H9 (cell line): ENCODE data around the gene STAC2. TPM values are rescaled to one million over a fixed set of nuclear protein-coding genes. Genes with fewer than 3 reads are reported as not detected.
A peak's percentile ranks its signal among the peaks of the same experiment; 100 is the strongest.

Experiments
- DNase-seq: peaks from one replicate; pipeline ENCODE4 v3.0.0-alpha.2; 2017
- H2AFZ ChIP-seq: one replicate; pipeline ENCODE4 v1.6.1; 2013; ENCODE audit warnings: mild to moderate bottlenecking, low read length, control low read depth, moderate library complexity
- H2AK5ac ChIP-seq: 2 replicates; pipeline ENCODE4 v1.6.1; 2013; ENCODE audit warnings: low read length, control low read depth, mixed read lengths; ENCODE audit not compliant: insufficient read length
- H2BK120ac ChIP-seq: one replicate; pipeline ENCODE4 v1.6.1; 2013; ENCODE audit warnings: low read depth, mild to moderate bottlenecking, low read length, control low read depth, inconsistent platforms; ENCODE audit not compliant: poor library complexity, severe bottlenecking
- H2BK12ac ChIP-seq: 2 replicates; pipeline ENCODE4 v1.6.1; 2013; ENCODE audit warnings: low read length, control low read depth, mixed read lengths, low read depth; ENCODE audit not compliant: insufficient read length
- H2BK15ac ChIP-seq: 2 replicates; pipeline ENCODE4 v1.6.1; 2013; ENCODE audit warnings: low read depth, low read length, control low read depth
- H2BK20ac ChIP-seq: one replicate; pipeline ENCODE4 v1.6.1; 2013; ENCODE audit warnings: low read depth, mild to moderate bottlenecking, low read length, control low read depth, inconsistent platforms; ENCODE audit not compliant: poor library complexity, severe bottlenecking
- H2BK5ac ChIP-seq: 2 replicates; pipeline ENCODE4 v1.6.1; 2013; ENCODE audit warnings: low read length, control low read depth, mixed read lengths; ENCODE audit not compliant: insufficient read length
- H3K14ac ChIP-seq: 2 replicates; pipeline ENCODE4 v1.6.1; 2013; ENCODE audit warnings: low read length, control low read depth; ENCODE audit not compliant: insufficient read depth
- H3K18ac ChIP-seq: 2 replicates; pipeline ENCODE4 v1.6.1; 2013; ENCODE audit warnings: low read depth, mild to moderate bottlenecking, mixed read lengths, low read length, control low read depth; ENCODE audit not compliant: insufficient read length
- H3K23ac ChIP-seq: 2 replicates; pipeline ENCODE4 v1.6.1; 2013; ENCODE audit warnings: low read length, control low read depth, mixed read lengths, low read depth; ENCODE audit not compliant: insufficient read length
- H3K23me2 ChIP-seq: 2 replicates; pipeline ENCODE4 v1.6.1; 2013; ENCODE audit warnings: low read depth, mild to moderate bottlenecking, mixed read lengths, low read length, control low read depth; ENCODE audit not compliant: insufficient read length, poor library complexity, severe bottlenecking
- H3K27ac ChIP-seq: 2 replicates; pipeline ENCODE4 v1.5.1; 2013; ENCODE audit warnings: low read length, control low read depth, mixed read lengths, low read depth; ENCODE audit not compliant: insufficient read length
- H3K27me3 ChIP-seq: 2 replicates; pipeline ENCODE4 v1.6.1; 2013; ENCODE audit warnings: low read length, control low read depth, inconsistent platforms; ENCODE audit not compliant: insufficient read depth
- H3K4ac ChIP-seq: 2 replicates; pipeline ENCODE4 v1.6.1; 2013; ENCODE audit warnings: low read depth, mild to moderate bottlenecking, control low read depth, inconsistent platforms, low read length, moderate library complexity
- H3K4me1 ChIP-seq: 2 replicates; pipeline ENCODE4 v1.6.1; 2013; ENCODE audit warnings: low read length, control low read depth, inconsistent platforms; ENCODE audit not compliant: insufficient read depth
- H3K4me2 ChIP-seq: 2 replicates; pipeline ENCODE4 v1.6.1; 2013; ENCODE audit warnings: low read length, control low read depth, mixed read lengths; ENCODE audit not compliant: insufficient read length, insufficient read depth
- H3K56ac ChIP-seq: 2 replicates; pipeline ENCODE4 v1.6.1; 2013; ENCODE audit warnings: low read depth, mild to moderate bottlenecking, mixed read lengths, low read length, control low read depth; ENCODE audit not compliant: insufficient read length
- H3K79me1 ChIP-seq: 2 replicates; pipeline ENCODE4 v1.6.1; 2013; ENCODE audit warnings: low read depth, mild to moderate bottlenecking, moderate library complexity, low read length, control low read depth, inconsistent platforms; ENCODE audit not compliant: insufficient read depth, poor library complexity, severe bottlenecking
- H3K79me2 ChIP-seq: 2 replicates; pipeline ENCODE4 v1.6.1; 2013; ENCODE audit warnings: low read length, control low read depth, inconsistent platforms; ENCODE audit not compliant: insufficient read depth
- H3K9ac ChIP-seq: 2 replicates; pipeline ENCODE4 v1.6.1; 2013; ENCODE audit warnings: low read length, control low read depth, mixed read lengths; ENCODE audit not compliant: insufficient read length; ENCODE audit errors: extremely low read depth
- H3K9me3 ChIP-seq: one replicate; pipeline ENCODE4 v1.6.1; 2013; ENCODE audit warnings: low read depth, low read length, inconsistent platforms; ENCODE audit not compliant: control insufficient read depth
- H3T11ph ChIP-seq: one replicate; pipeline ENCODE4 v1.6.1; 2013; ENCODE audit warnings: mild to moderate bottlenecking, low read length, control low read depth, inconsistent platforms
- H4K20me1 ChIP-seq: one replicate; pipeline ENCODE4 v1.6.1; 2013; ENCODE audit not compliant: control insufficient read depth, insufficient read length, insufficient read depth
- H4K5ac ChIP-seq: 2 replicates; pipeline ENCODE4 v1.6.1; 2013; ENCODE audit warnings: low read depth, mild to moderate bottlenecking, mixed read lengths, low read length, control low read depth; ENCODE audit not compliant: insufficient read length
- H4K8ac ChIP-seq: replicated peaks from 2 replicates; pipeline ENCODE4 v1.6.1; 2013; ENCODE audit warnings: low read length, control low read depth, mixed read lengths, low read depth; ENCODE audit not compliant: insufficient read length
- H4K91ac ChIP-seq: 2 replicates; pipeline ENCODE4 v1.6.1; 2013; ENCODE audit warnings: low read depth, mild to moderate bottlenecking, moderate library complexity, mixed read lengths, low read length, control low read depth; ENCODE audit not compliant: insufficient read length
- H3K27ac Mint-ChIP-seq, 3 experiments: 2 replicates in 2 of 3; 3 replicates in 1 of 3; pipeline ENCODE4 v1.8.0; 2020 to 2021; ENCODE audit warnings: mixed read lengths in 3 of 3, mild to moderate bottlenecking in 1 of 3, moderate library complexity in 1 of 3
- H3K27me3 Mint-ChIP-seq: 2 replicates; pipeline ENCODE4 v1.8.0; 2021; ENCODE audit warnings: low read depth, mild to moderate bottlenecking, moderate library complexity, mixed read lengths
- H3K36me3 Mint-ChIP-seq, 3 experiments: 2 replicates in 2 of 3; 3 replicates in 1 of 3; pipeline ENCODE4 v1.8.0; 2020 to 2021; ENCODE audit warnings: low read depth in 3 of 3, mixed read lengths in 3 of 3; ENCODE audit not compliant: insufficient read depth in 1 of 3
- H3K4me1 Mint-ChIP-seq, 2 experiments: 2 replicates each; pipeline ENCODE4 v1.8.0; 2020; ENCODE audit warnings: mixed read lengths in 2 of 2
- H3K4me3 Mint-ChIP-seq, 2 experiments: 2 replicates in 1 of 2; 3 replicates in 1 of 2; pipeline ENCODE4 v1.8.0; 2020 to 2021; ENCODE audit warnings: mild to moderate bottlenecking in 2 of 2, mixed read lengths in 2 of 2, moderate library complexity in 1 of 2
- H3K9me3 Mint-ChIP-seq, 2 experiments: 2 replicates in 1 of 2; 3 replicates in 1 of 2; pipeline ENCODE4 v1.8.0; 2020; ENCODE audit warnings: mild to moderate bottlenecking in 2 of 2, mixed read lengths in 2 of 2, moderate library complexity in 1 of 2
- CTCF ChIP-seq: fragments of 200-600 bp; sonication (generic); conservative IDR thresholded peaks from 3 replicates; pipeline ENCODE4 v1.8.0; 2021; ENCODE audit warnings: antibody characterized with exemption, mild to moderate bottlenecking
- WGBS: extraction: QIAGEN DNeasy Blood & Tissue Kit; methylation state at CpG from one replicate; pipeline ENCODE4 v1.1.7; 2013; ENCODE audit warnings: missing lambda C conversion rate, low lambda C conversion rate, mixed read lengths; ENCODE audit not compliant: insufficient read length; ENCODE audit errors: extremely low coverage; 5-methylcytosine and 5-hydroxymethylcytosine counted together
- total RNA-seq: library from RNA; stranded (reverse); gene quantifications from 2 replicates; pipeline ENCODE4 v1.2.1, GENCODE V29; 2021

STAC2 gene
- total RNA-seq, 1 experiment from 2014 or later: 2.5 TPM

GRCh38 chr17:39222866-39223834, 2.6 kb downstream of the STAC2 start:
- Histone ChIP-seq H3K4me2 (no peak overlapping the region), H3K9ac (no peak overlapping the region), H2AK5ac (no peak overlapping the region), H2BK12ac (no peak overlapping the region), H2BK5ac (no peak overlapping the region), H3K9me3 (no peaks in the 10 kb centered on the region), H2BK120ac (no peak overlapping the region), H3K14ac (no peak overlapping the region; the same call in 1 of the 2 replicates), H3K27ac (no peak overlapping the region), H2BK15ac (no peak overlapping the region), H3T11ph (no peak overlapping the region), H3K79me1 (no peaks in the 10 kb centered on the region), H2BK20ac (no peak overlapping the region), H2AFZ (no peak overlapping the region), H3K79me2 (no peaks in the 10 kb centered on the region), H3K27me3 (peaks cover 17% of the 10 kb centered on the region; the same call in 1 of the 2 replicates), H3K23ac (no peak overlapping the region), H3K4ac (no peak overlapping the region), H3K18ac (no peak overlapping the region), H3K56ac (no peak overlapping the region), H4K20me1 (no peaks in the 10 kb centered on the region), H4K91ac (no peak overlapping the region), H4K8ac (no peak overlapping the region), H4K5ac (no peak overlapping the region), H3K23me2 (peaks cover 13% of the 10 kb centered on the region), H3K4me1 (no peaks in the 10 kb centered on the region)
- H3K9me3 Mint-ChIP-seq: no peaks in the 10 kb centered on the region
- no peak overlapping the region for H3K27ac Mint-ChIP-seq
- no peak for DNase-seq
- H3K4me1 Mint-ChIP-seq: peaks cover 14 to 23% of the 10 kb centered on the region in 2 experiments
- H3K4me3 Mint-ChIP-seq: peak overlapping the region in 1 of 2 experiments; percentile 93; a peak in 3 of 5 replicates
- WGBS: no CpG with 5 or more reads among the region's 9 CpGs
- no peaks in the 10 kb centered on the region for H3K36me3 Mint-ChIP-seq
- no peak for TF ChIP-seq CTCF
- peaks cover 79% of the 10 kb centered on the region for H3K27me3 Mint-ChIP-seq
